Natural killer cell (primary cell): Measurements from ENCODE around the gene GPSM1. TPM values are rescaled to one million over a fixed set of nuclear protein-coding genes. Genes with fewer than 3 reads are reported as not detected.

Source experiments
- ATAC-seq, 3 donors: fragments of 150-1000 bp in 2 of 3; fragments of 200-7000 bp in 1 of 3; cut with Tn5 transposase; 1 replicate in 1 of 3; 2 replicates in 2 of 3; pipeline ENCODE4 v1.10.0; 2021; ENCODE audit warnings: mild to moderate bottlenecking in 2 of 3, moderate library complexity in 2 of 3
- DNase-seq, 2 donors: peaks; one replicate each; pipeline versions ENCODE4 v3.0.0 to v3.0.0-alpha.2; 2013 to 2021; ENCODE audit warnings: mixed read lengths in 1 of 2
- H3K27ac ChIP-seq: one replicate; pipeline ENCODE4 v1.5.1; 2013; ENCODE audit warnings: mild to moderate bottlenecking, low read length
- H3K27me3 ChIP-seq: one replicate; pipeline ENCODE4 v1.6.1; 2013; ENCODE audit warnings: low read length; ENCODE audit not compliant: control insufficient read depth, insufficient read depth
- H3K36me3 ChIP-seq: one replicate; pipeline ENCODE4 v1.6.1; 2013; ENCODE audit warnings: low read length; ENCODE audit not compliant: control insufficient read depth, insufficient read depth
- H3K4me1 ChIP-seq: one replicate; pipeline ENCODE4 v1.6.1; 2013; ENCODE audit warnings: low read length; ENCODE audit not compliant: control insufficient read depth, insufficient read depth
- H3K4me3 ChIP-seq: one replicate; pipeline ENCODE4 v1.5.1; 2013; ENCODE audit warnings: low read length
- H3K9me3 ChIP-seq: one replicate; pipeline ENCODE4 v1.6.1; 2013; ENCODE audit warnings: low read length; ENCODE audit not compliant: control insufficient read depth, insufficient read depth
- H3K27ac Mint-ChIP-seq, 2 donors: one replicate each; pipeline ENCODE4 v1.8.0; 2022; ENCODE audit warnings: mild to moderate bottlenecking in 2 of 2, mixed read lengths in 2 of 2, moderate library complexity in 1 of 2
- H3K27me3 Mint-ChIP-seq, 2 donors: one replicate each; pipeline ENCODE4 v1.8.0; 2022; ENCODE audit warnings: low read depth in 2 of 2, mixed read lengths in 2 of 2
- H3K36me3 Mint-ChIP-seq: one replicate; pipeline ENCODE4 v1.8.0; 2022; ENCODE audit warnings: mixed read lengths
- H3K4me1 Mint-ChIP-seq, 2 donors: one replicate each; pipeline ENCODE4 v1.8.0; 2022; ENCODE audit warnings: mixed read lengths in 2 of 2
- H3K4me3 Mint-ChIP-seq: one replicate; pipeline ENCODE4 v1.8.0; 2022; ENCODE audit warnings: mild to moderate bottlenecking, moderate library complexity, mixed read lengths
- H3K9me3 Mint-ChIP-seq, 2 donors: one replicate each; pipeline ENCODE4 v1.8.0; 2022; ENCODE audit warnings: mixed read lengths in 2 of 2
- CTCF ChIP-seq: fragments of 200-600 bp; IDR thresholded peaks from one replicate; pipeline ENCODE4 v1.8.0; 2022; ENCODE audit warnings: antibody characterized with exemption
- WGBS: methylation state at CpG from one replicate; pipeline ENCODE4 v1.1.7; 2013; ENCODE audit warnings: missing lambda C conversion rate; ENCODE audit not compliant: insufficient coverage; 5-methylcytosine and 5-hydroxymethylcytosine counted together
- intact Hi-C: fragments of 100-400 bp; cut with micrococcal nuclease; formaldehyde crosslinking; loops from one replicate; pipeline ENCODE4 v1.14.2; 2022
- total RNA-seq, 4 donors: library from RNA; stranded (reverse); fragments of 120-200 nt in 1 of 4; gene quantifications; one replicate each; pipeline versions ENCODE4 v1.2.3 to v1.2.4, GENCODE V29; 2013 to 2022

Gene GPSM1
- total RNA-seq, 3 donors from 2014 or later (not counting 1 experiment from before 2014, with no cell fraction given): 2.6 to 4.2 (median 3.4) TPM

- Mint-ChIP-seq H3K27me3 (peaks cover 0 to 3% of the 10 kb centered on the region in 2 donors), H3K4me1 (no peaks in the 10 kb centered on the region), H3K36me3 (no peaks in the 10 kb centered on the region), H3K4me3 (no peak overlapping the region), H3K9me3 (no peaks in the 10 kb centered on the region), H3K27ac (no peak overlapping the region)
- ATAC-seq (no peak), DNase-seq (no peak)
- no peak for TF ChIP-seq CTCF
- intact Hi-C loops: no loop called here
- H3K9me3 ChIP-seq: no peaks in the 10 kb centered on the region
- no peak overlapping the region for H3K27ac ChIP-seq
- H3K4me3 ChIP-seq: no peak overlapping the region
- H3K27me3 ChIP-seq: peaks cover 6% of the 10 kb centered on the region
- H3K4me1 ChIP-seq: peaks cover 20% of the 10 kb centered on the region
- no peaks in the 10 kb centered on the region for H3K36me3 ChIP-seq
- WGBS: 76% methylated on average over 24 of the region's 24 CpGs
Observed at GRCh38 chr9:136324501-136325300, 2.6 kb upstream of the GPSM1 start.

GRCh38 chr9:136325358-136325757, 2.0 kb upstream of the GPSM1 start:
- no peaks in the 10 kb centered on the region for H3K36me3 ChIP-seq
- DNase-seq (no peak), ATAC-seq (no peak)
- peaks cover 20% of the 10 kb centered on the region for H3K4me1 ChIP-seq
- H3K27me3 ChIP-seq: peaks cover 6% of the 10 kb centered on the region
- intact Hi-C loops: no loop called here
- no peak for TF ChIP-seq CTCF
- no peak overlapping the region for H3K27ac ChIP-seq
- no peak overlapping the region for H3K4me3 Mint-ChIP-seq
- H3K36me3 Mint-ChIP-seq: no peaks in the 10 kb centered on the region
- H3K4me3 ChIP-seq: no peak overlapping the region
- H3K4me1 Mint-ChIP-seq: no peaks in the 10 kb centered on the region
- H3K27ac Mint-ChIP-seq: no peak overlapping the region
- WGBS: 93% methylated on average over 13 of the region's 13 CpGs
- H3K9me3 ChIP-seq: no peaks in the 10 kb centered on the region
- peaks cover 0 to 3% of the 10 kb centered on the region in 2 donors for H3K27me3 Mint-ChIP-seq
- H3K9me3 Mint-ChIP-seq: no peaks in the 10 kb centered on the region

GRCh38 chr9:136326061-136326760, 1.1 kb upstream of the GPSM1 start:
- H3K27me3 Mint-ChIP-seq: peaks cover 0 to 3% of the 10 kb centered on the region in 2 donors
- DNase-seq (no peak), ATAC-seq (no peak)
- intact Hi-C loops: no loop called here
- Histone ChIP-seq H3K27me3 (peaks cover 6% of the 10 kb centered on the region), H3K4me1 (peaks cover 20% of the 10 kb centered on the region), H3K9me3 (no peaks in the 10 kb centered on the region), H3K36me3 (no peaks in the 10 kb centered on the region), H3K27ac (no peak overlapping the region), H3K4me3 (no peak overlapping the region)
- no peaks in the 10 kb centered on the region for H3K36me3 Mint-ChIP-seq
- WGBS: 21% methylated on average over 28 of the region's 28 CpGs
- TF ChIP-seq CTCF: no peak
- no peaks in the 10 kb centered on the region for H3K4me1 Mint-ChIP-seq
- no peak overlapping the region for H3K27ac Mint-ChIP-seq
- no peaks in the 10 kb centered on the region for H3K9me3 Mint-ChIP-seq
- H3K4me3 Mint-ChIP-seq: no peak overlapping the region
